ENCODE data around the gene EVL. TPM values are rescaled to one million over a fixed set of nuclear protein-coding genes. Genes with fewer than 3 reads are reported as not detected.
A peak's percentile ranks its signal among the peaks of the same experiment; 100 is the strongest.
"Not testable (repeated sequence)": the region's sequence is repeated elsewhere in the genome, so short reads cannot be mapped to it uniquely, and the experiment has no call there.

Gene EVL
- total RNA-seq, 2 experiments from 2014 or later, result 206 to 298 TPM

DNA sequence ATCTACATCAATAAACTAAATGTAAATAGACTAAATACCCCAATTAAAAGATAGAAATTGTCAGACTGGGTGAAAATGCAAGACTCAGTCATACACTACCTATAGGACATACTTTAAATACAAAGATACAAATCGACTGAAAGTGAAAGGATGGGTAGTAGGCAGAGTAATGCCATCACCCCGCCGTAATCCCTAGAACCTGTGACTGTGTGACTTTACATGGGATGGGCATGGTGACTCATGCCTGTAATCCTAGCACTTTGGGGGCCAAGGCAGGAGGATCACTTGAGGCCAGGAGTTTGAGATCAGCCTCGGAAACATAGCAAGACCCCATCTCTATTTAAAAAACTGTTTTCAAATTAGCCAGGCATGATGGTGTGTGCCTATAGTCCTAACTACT is 2.6 kb upstream of the EVL start:
- no peaks in the 10 kb centered on the region for H3K9me2 ChIP-seq (ENCODE audit: insufficient read depth, low read length)
- H2AFZ ChIP-seq (ENCODE audit: low read length), result peak overlapping the region; percentile 50; the same call in 1 of the 2 replicates
- CTCF ChIA-PET (ENCODE audit: unreplicated experiment), result no interaction called here
- no peaks in the 10 kb centered on the region for H3K9me3 ChIP-seq (ENCODE audit: low read length)
- no peaks in the 10 kb centered on the region for H4K20me1 ChIP-seq (ENCODE audit: insufficient read depth, low read length)
- H3K4me1 ChIP-seq (ENCODE audit: insufficient read depth, low read length, poor library complexity, severe bottlenecking), result peaks cover 57% of the 10 kb centered on the region
- H3K79me2 ChIP-seq (ENCODE audit: insufficient read depth, low read depth, low read length), result peaks cover 24% of the 10 kb centered on the region
- H3K27ac ChIP-seq (ENCODE audit: low read depth, low read length, poor library complexity, severe bottlenecking), result peak overlapping the region; percentile 10
- intact Hi-C loops (cut with micrococcal nuclease; ENCODE audit: unreplicated experiment), result loop anchor here (10.0 kb wide), 1 partner anchor 578 kb away; the partner anchor contains the start of genes CCNK and SETD3
- DNase-seq (ENCODE audit: low spot score), result no peak
- no peaks in the 10 kb centered on the region for H3K36me3 ChIP-seq (ENCODE audit: insufficient read depth, low read length)
- POLR2A ChIA-PET, result interaction anchor here (0.7 to 3.0 kb wide), 3 partner anchors 8 to 49 kb away, joined by 3 to 21 read pairs (median 3); no protein-coding TSS in a partner anchor
- TF ChIP-seq, protein P1, sequence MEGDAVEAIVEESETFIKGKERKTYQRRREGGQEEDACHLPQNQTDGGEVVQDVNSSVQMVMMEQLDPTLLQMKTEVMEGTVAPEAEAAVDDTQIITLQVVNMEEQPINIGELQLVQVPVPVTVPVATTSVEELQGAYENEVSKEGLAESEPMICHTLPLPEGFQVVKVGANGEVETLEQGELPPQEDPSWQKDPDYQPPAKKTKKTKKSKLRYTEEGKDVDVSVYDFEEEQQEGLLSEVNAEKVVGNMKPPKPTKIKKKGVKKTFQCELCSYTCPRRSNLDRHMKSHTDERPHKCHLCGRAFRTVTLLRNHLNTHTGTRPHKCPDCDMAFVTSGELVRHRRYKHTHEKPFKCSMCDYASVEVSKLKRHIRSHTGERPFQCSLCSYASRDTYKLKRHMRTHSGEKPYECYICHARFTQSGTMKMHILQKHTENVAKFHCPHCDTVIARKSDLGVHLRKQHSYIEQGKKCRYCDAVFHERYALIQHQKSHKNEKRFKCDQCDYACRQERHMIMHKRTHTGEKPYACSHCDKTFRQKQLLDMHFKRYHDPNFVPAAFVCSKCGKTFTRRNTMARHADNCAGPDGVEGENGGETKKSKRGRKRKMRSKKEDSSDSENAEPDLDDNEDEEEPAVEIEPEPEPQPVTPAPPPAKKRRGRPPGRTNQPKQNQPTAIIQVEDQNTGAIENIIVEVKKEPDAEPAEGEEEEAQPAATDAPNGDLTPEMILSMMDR (conservative IDR thresholded peaks at IDR 0.05; ENCODE audit: low read length), result no peak
- TF ChIP-seq EZH2phosphoT487 (IDR thresholded peaks at IDR 0.05; ENCODE audit: borderline replicate concordance, low read depth, low read length), result no peak
- H3K4me2 ChIP-seq (ENCODE audit: low read length), result peak overlapping the region; percentile 97
- BruUV-seq (replicated peaks), result no TSS peak
- H3K4me3 ChIP-seq (ENCODE audit: low read depth, low read length, poor library complexity, severe bottlenecking), result peak overlapping the region; percentile 52

DNA sequence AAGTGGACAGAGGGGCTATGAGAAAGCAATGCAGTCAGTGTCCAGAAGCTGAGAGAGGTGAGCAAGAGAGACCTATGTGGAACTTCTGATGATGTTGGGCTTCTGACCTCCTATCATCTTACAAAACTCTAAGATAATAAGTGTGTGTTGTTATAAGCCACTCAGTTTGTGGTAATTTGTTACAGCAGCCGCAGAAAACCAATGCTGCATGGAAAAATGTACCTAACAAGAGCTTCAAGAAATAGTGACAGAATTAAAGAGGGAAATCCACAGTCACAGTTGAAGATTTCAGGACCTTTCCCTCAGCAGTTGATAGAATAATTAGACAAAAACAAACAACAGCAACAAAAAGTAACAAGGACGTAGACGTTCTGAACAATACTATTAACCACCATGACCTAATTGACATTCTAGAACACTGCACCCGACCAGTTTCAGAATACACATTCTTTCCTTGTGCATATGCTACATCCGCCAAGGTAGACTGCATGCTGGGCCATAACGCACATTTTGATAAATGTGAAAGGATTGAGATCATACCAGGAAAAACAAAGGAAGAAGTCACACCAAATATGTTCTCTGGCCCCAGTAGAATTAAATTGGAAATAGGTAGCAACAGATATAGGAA is 1.8 kb upstream of the EVL start:
- no peaks in the 10 kb centered on the region for H3K9me2 ChIP-seq (ENCODE audit: insufficient read depth, low read length)
- intact Hi-C loops (cut with micrococcal nuclease; ENCODE audit: unreplicated experiment), result loop anchor here (10.0 kb wide), 1 partner anchor 579 kb away; the partner anchor contains the start of genes CCNK and SETD3
- CTCF ChIA-PET (ENCODE audit: unreplicated experiment), result no interaction called here
- H3K27ac ChIP-seq (ENCODE audit: low read depth, low read length, poor library complexity, severe bottlenecking), result peak overlapping the region; percentile 99
- peak overlapping the region; percentile 50; the same call in 1 of the 2 replicates for H2AFZ ChIP-seq (ENCODE audit: low read length)
- peaks cover 65% of the 10 kb centered on the region for H3K4me1 ChIP-seq (ENCODE audit: insufficient read depth, low read length, poor library complexity, severe bottlenecking)
- H3K4me3 ChIP-seq (ENCODE audit: low read depth, low read length, poor library complexity, severe bottlenecking), result no peak overlapping the region
- H3K79me2 ChIP-seq (ENCODE audit: insufficient read depth, low read depth, low read length), result peaks cover 32% of the 10 kb centered on the region
- H4K20me1 ChIP-seq (ENCODE audit: insufficient read depth, low read length), result no peaks in the 10 kb centered on the region
- peak overlapping the region; percentile 97 for H3K4me2 ChIP-seq (ENCODE audit: low read length)
- TF ChIP-seq EZH2phosphoT487 (IDR thresholded peaks at IDR 0.05; ENCODE audit: borderline replicate concordance, low read depth, low read length), result no peak
- TF ChIP-seq, protein P1 (conservative IDR thresholded peaks at IDR 0.05; ENCODE audit: low read length), result no peak
- no TSS peak for BruUV-seq (replicated peaks)
- no peaks in the 10 kb centered on the region for H3K9me3 ChIP-seq (ENCODE audit: low read length)
- DNase-seq (ENCODE audit: low spot score), result no peak
- H3K36me3 ChIP-seq (ENCODE audit: insufficient read depth, low read length), result no peaks in the 10 kb centered on the region
- POLR2A ChIA-PET, result interaction anchor here (1.4 to 3.0 kb wide), 2 partner anchors 7 to 29 kb away, joined by 3 to 21 read pairs; no protein-coding TSS in a partner anchor

DNA sequence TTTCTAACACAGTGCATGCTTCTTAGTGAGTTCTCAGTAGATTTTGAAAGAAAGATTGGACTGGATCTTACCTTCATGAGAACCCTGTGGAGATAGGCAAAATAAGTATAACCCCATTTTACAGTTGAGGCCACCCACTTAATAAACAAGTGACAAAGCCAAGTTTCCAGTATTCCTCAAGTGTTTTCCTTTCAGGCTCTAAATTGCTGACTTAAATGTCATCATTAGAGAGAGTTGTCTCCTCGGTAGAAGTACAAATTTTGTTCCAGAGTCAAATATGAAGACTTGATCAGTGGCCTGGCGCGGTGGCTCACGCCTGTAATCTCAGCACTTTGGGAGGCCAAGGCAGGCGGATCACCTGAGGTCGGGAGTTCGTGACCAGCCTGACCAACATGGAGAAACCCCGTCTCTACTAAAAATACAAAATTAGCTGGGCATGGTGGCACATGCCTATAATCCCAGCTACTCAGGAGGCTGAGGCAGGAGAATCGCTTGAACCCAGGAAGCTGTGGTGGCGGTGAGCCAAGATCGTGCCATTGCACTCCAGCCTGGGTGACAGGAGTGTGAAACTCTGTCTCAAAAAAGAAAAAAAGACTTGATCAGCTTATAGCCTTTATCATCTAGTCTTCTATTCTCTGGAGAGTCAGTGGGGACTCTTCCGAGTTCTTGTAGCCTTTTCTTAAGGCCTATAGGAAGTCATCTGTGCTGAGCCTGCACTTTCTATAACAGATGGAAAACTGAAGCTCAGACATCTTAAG is 708 bp upstream of the EVL start:
- POLR2A ChIA-PET, result interaction anchor here (0.6 to 1.4 kb wide), 9 partner anchors 10 to 828 kb away, joined by 3 to 6 read pairs (median 3); no protein-coding TSS in a partner anchor
- not testable (repeated sequence) for H4K20me1 ChIP-seq (ENCODE audit: insufficient read depth, low read length); DNase-seq (ENCODE audit: low spot score); H3K36me3 ChIP-seq (ENCODE audit: insufficient read depth, low read length); H3K9me2 ChIP-seq (ENCODE audit: insufficient read depth, low read length); H3K9me3 ChIP-seq (ENCODE audit: low read length); BruUV-seq (replicated peaks)
- Histone ChIP-seq H2AFZ (ENCODE audit: low read length) (peak overlapping the region; percentile 81), H3K4me3 (ENCODE audit: low read depth, low read length, poor library complexity, severe bottlenecking) (peak overlapping the region; percentile 74), H3K4me1 (ENCODE audit: insufficient read depth, low read length, poor library complexity, severe bottlenecking) (peaks cover 70% of the 10 kb centered on the region), H3K27ac (ENCODE audit: low read depth, low read length, poor library complexity, severe bottlenecking) (peak overlapping the region; percentile 99), H3K4me2 (ENCODE audit: low read length) (peak overlapping the region; percentile 97), H3K79me2 (ENCODE audit: insufficient read depth, low read depth, low read length) (peaks cover 43% of the 10 kb centered on the region)
- CTCF ChIA-PET (ENCODE audit: unreplicated experiment), result interaction anchor here (0.6 to 1.1 kb wide), 2 partner anchors 46 to 128 kb away, joined by 3 to 4 read pairs; no protein-coding TSS in a partner anchor
- intact Hi-C loops (cut with micrococcal nuclease; ENCODE audit: unreplicated experiment), result loop anchor here (2.0 to 10.0 kb wide), 6 partner anchors 44 to 580 kb away; partner anchors contain the start of genes CCNK, CYP46A1, DEGS2 and SETD3
